GM18858 (cell line): ENCODE measurements around the gene EVC.

Source experiments
- ATAC-seq: cut with Tn5 transposase; IDR thresholded peaks from one replicate; pipeline ENCODE4 v1.9.1; 2021; ENCODE audit not compliant: unreplicated experiment

EVC gene

DNA sequence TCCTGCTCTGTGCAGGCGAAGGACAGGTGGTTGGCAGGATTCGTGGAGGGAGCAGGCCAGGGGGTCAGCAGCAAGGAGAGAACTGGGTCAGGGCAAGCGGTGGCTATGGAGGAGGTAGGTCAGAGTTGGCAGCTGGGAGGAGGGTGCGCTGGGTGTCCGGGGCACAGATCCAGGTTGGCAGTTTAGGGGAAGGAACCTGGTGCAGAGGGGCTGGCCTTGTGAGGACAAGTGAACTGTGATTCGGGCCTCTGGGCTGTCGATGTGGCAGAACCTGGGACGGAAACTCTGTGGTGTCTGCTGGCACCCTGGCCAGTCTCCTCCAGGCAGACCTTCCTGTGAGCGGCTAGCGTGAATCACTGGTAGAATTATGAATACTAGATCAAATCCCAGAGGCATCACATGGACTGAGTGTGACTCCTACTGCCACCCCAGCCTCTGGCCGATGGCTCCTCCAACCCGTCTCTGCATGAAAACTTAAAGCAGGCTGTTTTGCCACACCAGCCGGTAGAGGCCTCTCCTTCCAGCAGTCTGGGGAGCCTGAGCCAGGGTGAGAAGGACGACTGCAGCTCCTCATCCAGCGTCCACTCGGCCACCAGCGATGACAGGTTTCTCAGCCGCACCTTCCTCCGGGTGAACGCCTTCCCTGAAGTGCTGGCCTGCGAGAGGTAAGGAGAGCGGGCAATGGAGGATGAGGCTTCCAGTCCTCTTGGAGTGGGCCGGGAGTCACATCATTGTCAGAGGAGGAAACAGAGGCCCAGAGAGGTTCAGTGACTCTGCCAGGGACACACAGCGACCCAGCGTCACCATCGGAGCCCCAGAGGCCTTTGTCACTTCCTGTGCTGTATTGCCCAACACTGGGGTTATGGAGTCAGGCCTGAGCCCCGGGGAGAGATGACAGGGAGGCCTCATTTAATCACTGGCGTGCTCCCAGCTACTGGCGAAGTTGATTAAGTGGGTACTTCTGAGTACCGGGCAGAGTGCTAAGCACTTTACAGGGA lies 20.3 kb downstream of the EVC start:
- ATAC-seq: no peak

DNA sequence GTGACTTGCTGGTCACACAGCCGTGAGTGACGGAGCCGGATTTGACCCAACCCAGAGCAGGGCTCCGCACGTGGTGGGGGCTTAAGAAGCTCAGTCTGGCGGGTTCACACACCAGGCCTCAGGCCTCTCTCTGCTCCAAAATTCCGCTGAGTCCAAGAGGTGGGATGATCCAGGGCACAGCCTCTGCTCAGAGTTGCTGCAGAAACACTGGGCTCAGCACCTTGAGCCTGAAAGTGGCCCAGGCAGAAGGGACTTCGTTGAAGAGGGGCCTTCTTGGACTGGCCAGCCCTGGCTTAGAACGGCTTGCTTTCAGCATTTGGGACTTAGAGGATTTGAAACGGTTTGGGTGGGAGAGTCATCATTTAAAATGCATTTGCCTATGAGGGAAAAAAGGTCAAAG lies 21.2 kb downstream of the EVC start:
- no peak for ATAC-seq

DNA sequence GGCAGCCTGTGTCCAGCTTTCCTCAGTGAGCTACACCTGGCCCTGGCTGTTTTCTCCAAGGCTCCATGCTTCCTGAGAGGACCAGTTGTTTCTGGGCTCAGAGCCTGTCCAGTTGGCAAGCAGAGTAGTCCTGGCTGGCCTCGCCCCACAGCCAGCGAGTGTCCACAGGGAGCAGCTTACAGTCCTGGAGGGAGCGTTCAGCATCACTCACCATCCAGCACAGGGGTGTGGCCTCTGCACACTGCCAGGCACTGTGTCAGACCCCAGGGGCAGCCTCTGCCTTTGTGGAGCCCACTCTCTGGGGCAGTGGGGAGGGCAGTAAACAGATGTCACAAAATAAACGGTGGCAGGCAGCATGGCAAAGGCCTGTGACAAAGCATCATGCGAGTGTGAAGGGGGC lies 23.9 kb downstream of the EVC start:
- ATAC-seq: no peak

DNA sequence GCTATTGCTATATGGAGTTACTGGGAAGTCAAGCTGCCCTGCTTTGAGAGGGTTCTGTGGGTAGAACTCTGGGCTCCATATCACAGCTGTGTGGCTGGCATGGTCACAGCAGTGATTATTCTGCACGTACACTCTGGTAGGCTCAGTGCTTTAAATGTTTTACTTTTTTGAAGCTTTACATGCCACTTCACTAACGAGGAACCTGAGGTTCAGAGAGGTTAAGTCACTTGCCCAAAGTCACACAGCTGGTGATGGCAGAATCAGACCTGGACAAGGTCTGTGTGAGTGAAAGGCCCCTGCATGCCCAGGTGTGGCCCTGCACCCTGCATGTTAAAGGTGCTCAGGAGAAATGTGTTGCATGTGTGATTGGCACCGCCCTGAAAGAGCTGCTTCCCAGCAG lies 24.5 kb downstream of the EVC start:
- no peak for ATAC-seq

GRCh38 chr4:5738061-5738460 lies 27.1 kb downstream of the EVC start:
- no peak for ATAC-seq

- no peak for ATAC-seq
Measured at GRCh38 chr4:5742388-5742787, 31.4 kb downstream of the EVC start.

GRCh38 chr4:5742968-5743367 lies 32.0 kb downstream of the EVC start:
- no peak for ATAC-seq

DNA sequence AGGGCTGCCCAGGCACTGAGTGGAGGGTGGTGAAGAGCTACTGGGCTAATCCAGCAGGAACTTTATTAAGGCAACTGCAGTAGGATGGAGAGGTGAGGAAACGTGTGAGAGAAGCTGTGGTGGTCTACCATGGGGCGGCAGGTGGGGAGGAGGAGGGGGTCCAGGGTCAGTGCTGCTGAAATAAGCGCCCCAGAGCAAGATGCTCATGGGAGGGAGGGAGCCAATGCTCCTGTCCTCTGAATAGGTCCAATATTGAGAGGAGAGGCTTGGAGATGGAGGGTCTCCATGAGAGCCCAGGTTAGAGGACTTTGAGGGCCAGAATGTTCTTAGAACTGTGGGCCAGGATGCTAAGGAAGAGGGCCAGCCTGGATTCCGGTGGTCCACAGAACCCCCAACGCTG lies 35.2 kb downstream of the EVC start:
- ATAC-seq: no peak

DNA sequence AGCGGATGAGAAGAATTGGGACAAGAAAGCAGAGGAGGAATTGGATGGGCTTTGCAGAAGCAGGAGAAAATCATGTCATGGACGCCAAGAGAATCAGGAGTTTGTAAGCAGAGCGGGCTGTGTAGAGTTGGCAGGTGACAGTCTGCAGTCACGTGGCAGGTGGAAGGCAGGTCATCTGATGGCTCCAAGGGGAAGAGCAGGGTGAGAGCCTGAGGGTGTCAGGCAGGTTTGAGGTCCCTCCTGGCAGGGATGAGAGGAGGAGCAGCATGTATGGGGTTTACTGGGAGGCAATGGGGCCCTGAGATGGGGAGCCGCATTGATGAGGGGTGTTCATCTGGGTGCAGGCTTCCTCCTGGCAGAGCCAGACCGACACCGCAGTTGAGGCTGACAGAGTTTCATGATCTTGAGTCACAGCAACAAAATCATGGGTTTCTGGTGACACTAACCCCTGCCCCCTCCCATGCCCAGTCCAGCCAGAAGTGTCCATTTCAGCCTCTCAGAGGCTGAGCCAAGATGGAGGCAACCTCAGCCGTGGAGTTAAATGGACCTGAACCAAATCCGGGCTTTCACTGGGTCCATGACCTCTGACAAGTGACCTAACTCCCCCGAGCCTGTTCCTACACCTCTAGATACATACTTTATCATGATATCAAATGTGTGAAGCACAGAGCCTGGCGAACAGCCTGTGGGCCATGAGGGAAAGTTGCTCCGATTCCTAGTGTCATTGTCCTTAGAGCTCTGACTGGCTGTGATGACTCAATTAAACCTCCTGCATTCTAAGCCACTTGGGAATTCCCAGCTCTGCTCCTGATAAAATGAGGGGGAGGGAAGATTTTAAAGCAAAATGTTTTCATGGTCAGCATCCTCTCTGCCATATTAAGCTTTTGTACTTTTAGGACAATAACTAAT lies 36.1 kb downstream of the EVC start:
- no peak for ATAC-seq

GRCh38 chr4:5747738-5748375 lies 36.9 kb downstream of the EVC start:
- ATAC-seq: no peak

DNA sequence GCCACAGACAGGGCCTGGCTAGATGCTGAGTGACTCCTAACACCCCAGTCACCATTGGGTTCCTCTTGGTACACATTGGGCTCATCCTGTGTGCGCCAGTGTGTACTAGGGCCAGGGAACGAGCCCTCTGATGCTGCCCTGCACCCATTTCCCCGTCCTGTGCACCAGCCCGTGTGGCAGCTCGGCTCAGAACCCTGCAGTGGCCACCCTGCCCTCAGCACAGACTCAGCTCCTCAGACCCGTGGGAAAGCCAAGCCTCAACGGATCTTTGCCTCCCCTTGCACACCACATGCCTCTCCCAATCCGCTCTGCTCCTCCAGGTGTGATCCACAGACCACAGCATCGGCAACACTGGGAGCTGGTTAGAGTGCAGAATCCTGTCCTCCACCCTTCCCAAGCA lies 38.6 kb downstream of the EVC start:
- ATAC-seq: no peak

DNA sequence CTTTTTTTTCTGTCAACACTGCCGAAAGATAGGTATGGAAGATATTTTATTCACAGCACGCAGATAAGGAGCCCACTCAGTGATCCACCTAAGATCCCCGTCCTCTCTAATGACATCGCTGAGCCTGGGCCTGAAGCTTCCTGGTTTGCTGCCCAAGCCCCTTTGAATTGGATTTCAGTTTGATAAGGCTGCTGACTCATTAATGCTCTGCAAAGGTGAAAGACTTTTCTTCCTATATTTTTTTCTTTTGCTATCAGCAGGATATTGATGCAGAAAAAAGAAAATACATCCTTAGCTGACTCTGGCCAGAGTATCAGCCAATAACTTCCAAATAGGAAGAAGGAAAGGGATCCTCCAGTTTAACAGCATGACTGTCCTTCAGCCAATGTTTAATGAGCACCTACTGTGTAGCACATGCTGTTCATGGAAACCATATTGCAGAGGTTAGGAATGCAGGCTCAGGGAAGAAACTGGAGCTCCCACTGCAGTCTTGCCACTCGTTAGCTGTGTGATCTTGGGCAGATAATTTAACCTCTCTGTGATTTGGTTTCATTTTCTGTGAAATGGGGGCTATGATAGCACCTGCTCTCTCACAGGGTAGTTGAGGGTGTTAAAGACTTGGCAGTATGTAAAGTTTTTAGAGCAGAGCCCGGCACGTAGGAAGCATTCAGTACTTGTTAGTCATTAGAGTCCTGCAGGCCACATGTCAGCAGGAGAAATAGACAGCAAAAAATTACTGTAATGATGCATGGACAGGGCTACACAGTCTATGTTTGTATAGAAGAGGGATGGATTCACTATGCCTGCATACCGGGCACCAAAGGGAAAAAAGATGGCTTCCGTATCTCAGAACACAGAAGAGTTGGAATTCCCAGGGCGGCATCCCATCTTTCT lies 39.3 kb downstream of the EVC start:
- no peak for ATAC-seq

GRCh38 chr4:5750946-5751665 lies 40.1 kb downstream of the EVC start:
- no peak for ATAC-seq

DNA sequence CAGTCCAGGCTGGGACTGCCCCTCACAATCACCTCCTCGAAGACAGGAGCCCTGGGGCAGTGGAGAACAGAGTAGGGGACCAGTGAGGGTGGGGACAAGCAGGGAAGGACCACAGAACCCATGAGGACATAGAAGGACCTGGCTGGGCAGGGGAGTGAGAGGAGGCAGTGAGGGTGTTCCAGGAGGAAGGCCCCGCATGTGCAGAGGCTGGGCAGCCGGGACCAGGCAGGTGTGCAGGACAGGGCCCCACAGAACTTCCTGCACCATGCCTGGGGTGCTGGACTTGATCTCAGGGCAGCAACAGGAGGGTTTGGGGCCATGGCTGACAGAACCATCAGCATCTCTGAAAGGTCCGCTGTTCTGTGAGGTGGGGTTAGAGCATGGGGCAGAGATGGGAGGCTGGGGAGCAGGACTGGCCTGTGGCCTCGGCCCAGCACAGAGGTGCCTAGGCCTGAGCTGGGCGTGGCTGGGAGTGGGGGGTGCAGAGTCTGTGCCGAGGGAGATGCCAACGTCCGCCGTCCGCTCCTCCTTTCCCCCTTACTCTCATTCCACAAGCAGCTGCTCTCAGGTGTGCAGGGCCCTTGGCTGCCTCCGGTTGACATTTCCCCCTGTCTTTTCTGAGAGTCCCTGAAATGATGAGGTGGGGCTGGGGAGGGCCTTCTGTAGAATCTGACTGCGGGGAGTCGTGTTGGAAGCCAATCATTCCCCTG lies 40.8 kb downstream of the EVC start:
- ATAC-seq: no peak

DNA sequence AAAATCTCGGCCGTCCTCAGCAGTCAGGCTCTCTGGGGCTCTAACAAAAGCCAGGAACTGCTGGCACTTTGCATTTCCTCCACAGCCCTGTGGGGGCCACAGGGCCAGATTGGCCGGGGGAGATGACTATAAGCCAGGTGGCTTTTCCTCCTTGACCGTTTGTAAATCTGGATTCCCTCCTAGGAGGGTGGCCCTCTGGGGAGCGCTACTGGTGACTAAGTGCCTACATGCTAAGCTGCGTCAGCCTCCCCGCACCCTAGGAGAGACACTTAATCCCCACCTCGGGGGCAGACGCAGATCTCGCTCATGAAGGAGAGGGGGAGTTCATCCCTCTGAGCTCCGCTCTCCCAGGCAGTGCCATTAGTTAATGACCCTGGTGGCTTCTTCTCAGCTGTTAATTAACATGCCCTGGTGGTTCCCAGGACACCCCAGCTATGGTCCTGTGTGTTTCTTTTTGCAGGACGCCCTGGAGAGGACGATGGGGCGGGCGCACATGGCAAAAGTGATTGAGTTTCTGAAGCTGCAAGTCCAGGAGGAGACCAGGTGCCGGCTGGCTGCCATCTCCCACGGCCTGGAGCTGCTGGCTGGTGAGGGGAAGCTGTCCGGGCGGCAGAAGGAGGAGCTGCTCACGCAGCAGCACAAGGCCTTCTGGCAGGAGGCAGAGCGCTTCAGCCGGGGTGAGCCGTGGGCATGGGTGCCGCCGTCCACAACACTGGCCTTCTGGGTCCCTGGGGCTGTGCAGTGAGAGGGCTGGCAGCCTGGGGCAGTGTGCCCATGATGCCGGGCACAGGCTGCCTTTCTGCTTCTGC lies 41.6 kb downstream of the EVC start:
- no peak for ATAC-seq

DNA sequence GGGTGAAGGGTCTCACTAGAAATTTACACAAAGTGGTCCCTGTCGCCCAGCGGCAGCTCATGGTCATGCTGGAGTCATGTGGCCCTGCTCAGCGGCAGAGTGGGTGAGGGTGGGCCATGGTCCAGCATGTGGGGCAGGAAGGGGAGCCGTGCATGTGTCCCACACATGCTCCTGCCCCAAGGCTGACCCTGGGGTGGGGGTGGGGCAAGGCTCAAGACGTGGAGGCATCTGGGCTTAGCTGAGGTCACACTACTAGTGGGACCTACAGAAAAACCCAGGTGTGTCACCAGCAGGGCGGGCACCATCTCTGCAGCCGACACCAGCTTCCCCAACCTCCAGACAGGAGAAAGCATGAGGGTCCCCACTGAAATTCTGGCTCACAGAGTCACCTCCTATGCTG lies 42.4 kb downstream of the EVC start:
- ATAC-seq: no peak

DNA sequence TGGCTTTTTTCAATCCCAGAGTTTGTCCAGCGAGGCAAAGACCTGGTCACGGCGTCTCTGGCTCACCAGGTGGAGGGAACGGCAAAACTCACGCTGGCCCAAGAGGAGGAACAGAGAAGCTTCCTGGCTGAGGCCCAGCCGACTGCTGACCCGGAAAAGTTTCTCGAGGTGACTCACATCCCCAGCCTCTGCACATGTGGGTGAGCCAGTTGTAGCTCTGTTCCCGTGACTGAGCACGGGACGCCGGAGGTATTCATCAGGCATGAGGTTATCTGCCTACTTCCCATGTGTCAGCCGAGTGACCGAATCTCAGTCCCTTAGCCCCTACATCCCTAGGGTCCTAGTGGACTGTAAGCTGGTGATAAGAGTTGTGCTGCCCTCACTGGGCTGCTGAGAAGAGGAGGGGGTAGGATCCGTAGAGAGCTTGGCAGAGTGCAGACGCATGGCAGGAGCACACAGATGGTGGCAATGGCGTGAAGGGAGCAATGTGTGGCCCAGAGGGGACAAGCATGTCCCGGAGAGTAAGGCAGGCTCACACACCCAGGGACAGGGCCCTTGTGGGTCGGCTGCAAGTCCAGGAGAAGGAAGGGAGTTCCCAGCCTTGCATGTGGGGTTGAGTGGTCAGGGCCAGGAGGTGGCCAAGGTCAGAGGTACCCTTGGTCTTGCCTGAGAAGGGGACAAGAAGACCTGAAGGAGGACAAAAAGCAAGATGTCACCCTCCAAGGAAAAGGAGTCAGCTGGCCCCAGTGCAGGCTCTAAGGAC lies 42.9 kb downstream of the EVC start:
- no peak for ATAC-seq

DNA sequence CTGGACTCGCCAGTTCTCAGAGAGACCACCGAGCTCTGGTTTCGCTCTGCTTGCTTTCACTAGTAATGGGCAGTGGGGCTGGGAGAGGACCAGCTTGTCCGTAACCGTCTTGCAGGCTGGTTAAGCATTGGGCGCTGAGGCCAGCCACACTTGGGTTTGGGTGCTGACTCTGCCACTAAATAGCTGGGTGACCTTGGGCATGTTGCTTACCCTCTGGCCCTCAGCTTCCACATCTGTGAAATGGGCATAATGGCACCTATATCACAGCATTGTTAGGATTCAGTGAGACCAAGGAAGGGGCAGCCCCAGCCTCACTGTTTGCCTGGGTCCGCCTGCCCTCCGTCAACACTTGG lies 43.5 kb downstream of the EVC start:
- ATAC-seq: no peak
